Measurements from ENCODE around the gene BAZ1B. TPM values are rescaled to one million over a fixed set of nuclear protein-coding genes. Genes with fewer than 3 reads are reported as not detected.

BAZ1B gene, protein sequence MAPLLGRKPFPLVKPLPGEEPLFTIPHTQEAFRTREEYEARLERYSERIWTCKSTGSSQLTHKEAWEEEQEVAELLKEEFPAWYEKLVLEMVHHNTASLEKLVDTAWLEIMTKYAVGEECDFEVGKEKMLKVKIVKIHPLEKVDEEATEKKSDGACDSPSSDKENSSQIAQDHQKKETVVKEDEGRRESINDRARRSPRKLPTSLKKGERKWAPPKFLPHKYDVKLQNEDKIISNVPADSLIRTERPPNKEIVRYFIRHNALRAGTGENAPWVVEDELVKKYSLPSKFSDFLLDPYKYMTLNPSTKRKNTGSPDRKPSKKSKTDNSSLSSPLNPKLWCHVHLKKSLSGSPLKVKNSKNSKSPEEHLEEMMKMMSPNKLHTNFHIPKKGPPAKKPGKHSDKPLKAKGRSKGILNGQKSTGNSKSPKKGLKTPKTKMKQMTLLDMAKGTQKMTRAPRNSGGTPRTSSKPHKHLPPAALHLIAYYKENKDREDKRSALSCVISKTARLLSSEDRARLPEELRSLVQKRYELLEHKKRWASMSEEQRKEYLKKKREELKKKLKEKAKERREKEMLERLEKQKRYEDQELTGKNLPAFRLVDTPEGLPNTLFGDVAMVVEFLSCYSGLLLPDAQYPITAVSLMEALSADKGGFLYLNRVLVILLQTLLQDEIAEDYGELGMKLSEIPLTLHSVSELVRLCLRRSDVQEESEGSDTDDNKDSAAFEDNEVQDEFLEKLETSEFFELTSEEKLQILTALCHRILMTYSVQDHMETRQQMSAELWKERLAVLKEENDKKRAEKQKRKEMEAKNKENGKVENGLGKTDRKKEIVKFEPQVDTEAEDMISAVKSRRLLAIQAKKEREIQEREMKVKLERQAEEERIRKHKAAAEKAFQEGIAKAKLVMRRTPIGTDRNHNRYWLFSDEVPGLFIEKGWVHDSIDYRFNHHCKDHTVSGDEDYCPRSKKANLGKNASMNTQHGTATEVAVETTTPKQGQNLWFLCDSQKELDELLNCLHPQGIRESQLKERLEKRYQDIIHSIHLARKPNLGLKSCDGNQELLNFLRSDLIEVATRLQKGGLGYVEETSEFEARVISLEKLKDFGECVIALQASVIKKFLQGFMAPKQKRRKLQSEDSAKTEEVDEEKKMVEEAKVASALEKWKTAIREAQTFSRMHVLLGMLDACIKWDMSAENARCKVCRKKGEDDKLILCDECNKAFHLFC (N-terminal part only)
- total RNA-seq, result 52.0 TPM
- 10.4 TPM for polyA plus RNA-seq (ENCODE audit: insufficient read depth, low read depth, low replicate concordance)
- long read RNA-seq, donor 1, full-length matches to known transcripts, result 1 of 24 reads
- long read RNA-seq, donor 1, partial matches to known transcripts, result 23 of 24 reads
- long read RNA-seq, donor 1, other reads (novel, unspliced or antisense), result 0 of 24 reads
- long read RNA-seq, donor 2, partial matches to known transcripts, result 23 of 23 reads
- long read RNA-seq, donor 2, other reads (novel, unspliced or antisense), result 0 of 23 reads
- long read RNA-seq, donor 3, result 0 reads
- long read RNA-seq, donor 4, result 0 reads
- long read RNA-seq, donor 5, result 0 reads
- long read RNA-seq, donor 6, result 0 reads
- long read RNA-seq, donor 7, partial matches to known transcripts, result 25 of 30 reads
- long read RNA-seq, donor 7, other reads (novel, unspliced or antisense), result 5 of 30 reads
- long read RNA-seq, donor 8, result 0 reads
- long read RNA-seq, donor 9, result 0 reads
- long read RNA-seq, donor 10, partial matches to known transcripts, result 58 of 58 reads
- long read RNA-seq, donor 10, other reads (novel, unspliced or antisense), result 0 of 58 reads

DNA sequence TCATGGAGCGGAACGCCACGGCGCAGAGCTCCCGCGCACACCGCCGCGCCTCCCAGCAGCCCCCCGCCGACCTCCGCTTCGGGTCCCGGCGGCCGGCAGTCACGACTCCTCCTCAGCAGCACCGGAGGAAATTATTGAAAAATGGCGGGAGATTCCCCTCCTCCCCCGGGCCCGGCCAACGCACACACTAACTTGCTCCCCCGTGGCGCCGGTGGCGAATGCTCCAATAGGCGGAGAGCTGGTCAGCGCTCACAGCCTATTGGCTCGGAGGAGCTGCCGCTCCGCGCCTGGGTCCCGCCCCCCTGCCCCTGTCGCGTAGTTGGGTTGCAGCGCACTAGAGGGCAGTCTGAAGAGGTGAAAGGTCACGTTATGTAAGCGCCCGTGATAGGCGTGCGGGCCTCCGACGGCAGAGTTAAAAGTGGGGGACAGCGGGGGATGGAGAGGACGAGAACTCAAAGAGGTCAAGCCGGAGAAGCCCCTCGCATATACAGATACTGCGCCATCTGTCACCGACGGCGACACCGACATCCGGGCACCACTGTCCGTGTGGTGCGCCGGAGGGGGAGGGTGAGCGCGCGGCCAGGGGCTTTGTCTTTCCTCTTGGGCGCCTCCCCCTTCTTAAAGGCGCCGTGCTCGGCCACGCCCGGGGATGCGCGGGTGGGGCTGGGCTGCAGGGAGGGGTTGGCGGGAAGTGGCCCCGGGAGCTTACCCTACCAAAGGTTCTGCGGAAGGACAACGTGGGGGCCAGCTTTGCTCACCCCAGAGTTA lies at the start of gene BAZ1B:
TSS of gene BAZ1B (minus strand) at position 189 of the 768 bp plus-strand sequence. CDS start 360 bp downstream, outside the sequence.
- FAIRE-seq (peak; percentile 56), DNase-seq (peak; percentile 98 to 100 (median 99))
- H3K4me3 ChIP-seq (ENCODE audit: low read length in 3 of 3), result peak within 1 kb of the TSS; percentile 80 to 91 (median 82)
- peak within 1 kb of the TSS; percentile 91 to 98 for H3K27ac ChIP-seq (ENCODE audit: low read depth in 2 of 2, low read length in 2 of 2)
- H3K9ac ChIP-seq (ENCODE audit: low read length in 3 of 3), result peak within 1 kb of the TSS; percentile 65 to 85 (median 71)
- TF ChIP-seq, protein P1, sequence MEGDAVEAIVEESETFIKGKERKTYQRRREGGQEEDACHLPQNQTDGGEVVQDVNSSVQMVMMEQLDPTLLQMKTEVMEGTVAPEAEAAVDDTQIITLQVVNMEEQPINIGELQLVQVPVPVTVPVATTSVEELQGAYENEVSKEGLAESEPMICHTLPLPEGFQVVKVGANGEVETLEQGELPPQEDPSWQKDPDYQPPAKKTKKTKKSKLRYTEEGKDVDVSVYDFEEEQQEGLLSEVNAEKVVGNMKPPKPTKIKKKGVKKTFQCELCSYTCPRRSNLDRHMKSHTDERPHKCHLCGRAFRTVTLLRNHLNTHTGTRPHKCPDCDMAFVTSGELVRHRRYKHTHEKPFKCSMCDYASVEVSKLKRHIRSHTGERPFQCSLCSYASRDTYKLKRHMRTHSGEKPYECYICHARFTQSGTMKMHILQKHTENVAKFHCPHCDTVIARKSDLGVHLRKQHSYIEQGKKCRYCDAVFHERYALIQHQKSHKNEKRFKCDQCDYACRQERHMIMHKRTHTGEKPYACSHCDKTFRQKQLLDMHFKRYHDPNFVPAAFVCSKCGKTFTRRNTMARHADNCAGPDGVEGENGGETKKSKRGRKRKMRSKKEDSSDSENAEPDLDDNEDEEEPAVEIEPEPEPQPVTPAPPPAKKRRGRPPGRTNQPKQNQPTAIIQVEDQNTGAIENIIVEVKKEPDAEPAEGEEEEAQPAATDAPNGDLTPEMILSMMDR (IDR thresholded peaks at IDR 0.05; ENCODE audit: borderline replicate concordance, extremely low read depth, insufficient read depth), result no peak
- no peaks in the 10 kb centered on the region for H3K9me3 ChIP-seq (ENCODE audit: control insufficient read depth in 2 of 3, insufficient read depth in 1 of 3, low read length in 3 of 3)
- no peaks in the 10 kb centered on the region for H3K27me3 ChIP-seq (ENCODE audit: control insufficient read depth, insufficient read depth, low read length)
- peaks cover 0 to 20% (median 16%) of the 10 kb centered on the region in 3 donors for H3K4me1 ChIP-seq (ENCODE audit: control insufficient read depth in 2 of 3, insufficient read depth in 2 of 3, low read depth in 1 of 3, low read length in 3 of 3)
- peaks cover 0 to 2% (median 0%) of the 10 kb centered on the region in 3 donors for H3K36me3 ChIP-seq (ENCODE audit: control insufficient read depth in 2 of 3, insufficient read depth in 3 of 3, low read length in 3 of 3)
- intact Hi-C loops (cut with DNase I), result no loop called here

DNA sequence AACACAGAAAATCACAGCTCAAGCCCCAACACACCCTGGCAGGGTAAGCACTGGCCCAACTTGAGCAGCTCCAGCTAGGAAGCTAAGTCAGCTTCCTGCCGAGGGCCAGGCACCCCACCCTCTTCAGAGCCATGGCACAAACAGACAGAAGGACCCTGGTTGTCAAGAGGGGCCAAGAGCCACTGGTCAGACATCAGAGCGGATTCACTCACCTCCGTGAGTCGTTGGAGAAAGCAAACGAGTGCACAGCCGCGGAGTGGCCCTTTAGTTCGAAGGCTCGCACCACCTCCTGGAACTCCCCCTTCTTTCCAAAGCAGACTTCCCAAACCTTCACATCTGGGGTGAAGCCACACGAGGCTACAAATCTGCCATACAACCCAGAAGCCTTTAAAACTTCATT lies 48.9 kb upstream of the BAZ1B start:
- intact Hi-C loops (cut with DNase I), result no loop called here
- no peak for FAIRE-seq
- Histone ChIP-seq H3K27ac (ENCODE audit: low read depth in 2 of 2, low read length in 2 of 2) (no peak overlapping the region), H3K27me3 (ENCODE audit: control insufficient read depth, insufficient read depth, low read length) (no peaks in the 10 kb centered on the region), H3K9ac (ENCODE audit: low read length in 3 of 3) (no peak overlapping the region), H3K4me3 (ENCODE audit: low read length in 3 of 3) (no peak overlapping the region), H3K9me3 (ENCODE audit: control insufficient read depth in 2 of 3, insufficient read depth in 1 of 3, low read length in 3 of 3) (no peaks in the 10 kb centered on the region), H3K4me1 (ENCODE audit: control insufficient read depth in 2 of 3, insufficient read depth in 2 of 3, low read depth in 1 of 3, low read length in 3 of 3) (no peaks in the 10 kb centered on the region), H3K36me3 (ENCODE audit: control insufficient read depth in 2 of 3, insufficient read depth in 3 of 3, low read length in 3 of 3) (peaks cover 11 to 40% (median 32%) of the 10 kb centered on the region in 3 donors)
- TF ChIP-seq, protein P1 (IDR thresholded peaks at IDR 0.05; ENCODE audit: borderline replicate concordance, extremely low read depth, insufficient read depth), result no peak
- no peak for DNase-seq

Data from kidney (tissue), 22 donors.